DOHH2 (cell line): ENCODE results near the gene PCNX3.

Experiments used
- H3F3A ChIP-seq: fragments of 200-600 bp; sonication (generic), shearing (Covaris generic); 2 replicates; pipeline ENCODE4 v1.6.0; 2016; ENCODE audit warnings: antibody characterized with exemption, mild to moderate bottlenecking; ENCODE audit not compliant: control insufficient read depth, insufficient read depth
- H3K27ac ChIP-seq: fragments of 200-600 bp; sonication (generic); 2 replicates; pipeline ENCODE4 v1.5.1; 2014; ENCODE audit warnings: low read depth, mild to moderate bottlenecking, low read length, moderate library complexity
- H3K27me3 ChIP-seq: fragments of 200-600 bp; sonication (generic); 2 replicates; pipeline ENCODE4 v1.6.1; 2014; ENCODE audit warnings: mild to moderate bottlenecking, low read length, mixed read lengths; ENCODE audit not compliant: control insufficient read depth
- H3K36me3 ChIP-seq: fragments of 200-600 bp; sonication (generic); 2 replicates; pipeline ENCODE4 v1.6.1; 2014; ENCODE audit warnings: mild to moderate bottlenecking, low read length, moderate library complexity, mixed read lengths; ENCODE audit not compliant: control insufficient read depth
- H3K4me1 ChIP-seq: fragments of 200-600 bp; sonication (generic); 2 replicates; pipeline ENCODE4 v1.6.1; 2014; ENCODE audit warnings: mild to moderate bottlenecking, low read length, mixed read lengths; ENCODE audit not compliant: control insufficient read depth
- H3K4me2 ChIP-seq: fragments of 200-600 bp; sonication (generic); 2 replicates; pipeline ENCODE4 v1.6.0; 2014; ENCODE audit warnings: mild to moderate bottlenecking, low read length, moderate library complexity
- H3K4me3 ChIP-seq: fragments of 200-600 bp; sonication (generic); 2 replicates; pipeline ENCODE4 v1.5.1; 2014; ENCODE audit warnings: mild to moderate bottlenecking, low read length, mixed read lengths
- H3K79me2 ChIP-seq: fragments of 200-600 bp; sonication (generic); 2 replicates; pipeline ENCODE4 v1.6.1; 2014; ENCODE audit warnings: mild to moderate bottlenecking, low read length, mixed read lengths; ENCODE audit not compliant: control insufficient read depth
- H3K9me2 ChIP-seq: fragments of 200-600 bp; sonication (generic); replicated peaks from 2 replicates; pipeline ENCODE4 v1.6.1; 2014; ENCODE audit warnings: mild to moderate bottlenecking, low read length, mixed read lengths; ENCODE audit not compliant: control insufficient read depth
- H3K9me3 ChIP-seq: fragments of 200-600 bp; sonication (generic); 2 replicates; pipeline ENCODE4 v1.6.1; 2014; ENCODE audit warnings: antibody characterized with exemption, low read length, mixed read lengths; ENCODE audit not compliant: control insufficient read depth, insufficient read depth
- H4K20me1 ChIP-seq: fragments of 200-600 bp; sonication (generic); 2 replicates; pipeline ENCODE4 v1.6.0; 2014; ENCODE audit warnings: low read depth, mild to moderate bottlenecking, antibody characterized with exemption, low read length, moderate library complexity; ENCODE audit not compliant: control insufficient read depth, insufficient read depth
- EZH2phosphoT487 ChIP-seq: fragments of 200-600 bp; sonication (generic); IDR thresholded peaks from 2 replicates; pipeline ENCODE4 v1.6.1; 2017; ENCODE audit warnings: borderline replicate concordance, mild to moderate bottlenecking, antibody characterized with exemption, low read length, moderate library complexity, mixed read lengths
- TF ChIP-seq, protein P1 (sequence below): fragments of 200-600 bp; sonication (generic); IDR thresholded peaks from one replicate; pipeline ENCODE4 v1.5.1; 2014; ENCODE audit warnings: antibody characterized with exemption, mild to moderate bottlenecking, low read depth, low read length; ENCODE audit not compliant: poor library complexity, severe bottlenecking

The PCNX3 gene

DNA sequence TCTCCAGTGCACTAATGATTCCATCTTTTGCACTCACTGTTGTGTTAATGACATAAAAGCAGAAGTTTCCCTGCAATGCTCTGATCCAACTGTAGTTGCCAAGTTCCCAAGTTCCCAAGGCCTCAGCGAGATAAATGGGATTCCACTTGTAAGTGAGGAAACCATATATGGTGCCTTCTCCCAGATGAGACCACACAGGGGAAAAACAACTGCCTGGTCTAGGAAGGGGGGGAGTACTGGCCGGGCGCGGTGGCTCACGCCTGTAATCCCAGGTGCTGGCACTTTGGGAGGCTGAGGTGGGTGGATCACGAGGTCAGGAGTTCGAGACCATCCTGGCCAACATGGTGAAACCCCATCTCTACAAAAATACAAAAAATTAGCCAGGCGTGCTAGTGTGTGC lies 70.4 kb downstream of the PCNX3 start:
- H3K79me2 ChIP-seq: no peaks in the 10 kb centered on the region
- H3F3A ChIP-seq: no peaks in the 10 kb centered on the region
- no peaks in the 10 kb centered on the region for H4K20me1 ChIP-seq
- no peak overlapping the region for H3K4me2 ChIP-seq
- H3K9me3 ChIP-seq: no peaks in the 10 kb centered on the region
- no peaks in the 10 kb centered on the region for H3K36me3 ChIP-seq
- no peak overlapping the region for H3K4me3 ChIP-seq
- H3K9me2 ChIP-seq: no peaks in the 10 kb centered on the region
- H3K4me1 ChIP-seq: no peaks in the 10 kb centered on the region
- peaks cover 16% of the 10 kb centered on the region for H3K27me3 ChIP-seq
- no peak overlapping the region for H3K27ac ChIP-seq
- TF ChIP-seq EZH2phosphoT487: no peak
- TF ChIP-seq, protein P1, sequence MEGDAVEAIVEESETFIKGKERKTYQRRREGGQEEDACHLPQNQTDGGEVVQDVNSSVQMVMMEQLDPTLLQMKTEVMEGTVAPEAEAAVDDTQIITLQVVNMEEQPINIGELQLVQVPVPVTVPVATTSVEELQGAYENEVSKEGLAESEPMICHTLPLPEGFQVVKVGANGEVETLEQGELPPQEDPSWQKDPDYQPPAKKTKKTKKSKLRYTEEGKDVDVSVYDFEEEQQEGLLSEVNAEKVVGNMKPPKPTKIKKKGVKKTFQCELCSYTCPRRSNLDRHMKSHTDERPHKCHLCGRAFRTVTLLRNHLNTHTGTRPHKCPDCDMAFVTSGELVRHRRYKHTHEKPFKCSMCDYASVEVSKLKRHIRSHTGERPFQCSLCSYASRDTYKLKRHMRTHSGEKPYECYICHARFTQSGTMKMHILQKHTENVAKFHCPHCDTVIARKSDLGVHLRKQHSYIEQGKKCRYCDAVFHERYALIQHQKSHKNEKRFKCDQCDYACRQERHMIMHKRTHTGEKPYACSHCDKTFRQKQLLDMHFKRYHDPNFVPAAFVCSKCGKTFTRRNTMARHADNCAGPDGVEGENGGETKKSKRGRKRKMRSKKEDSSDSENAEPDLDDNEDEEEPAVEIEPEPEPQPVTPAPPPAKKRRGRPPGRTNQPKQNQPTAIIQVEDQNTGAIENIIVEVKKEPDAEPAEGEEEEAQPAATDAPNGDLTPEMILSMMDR: no peak
